GM12874 (cell line): ENCODE results near the gene BDH2.

Source experiments
- CTCF ChIP-seq: IDR thresholded peaks from 2 replicates; pipeline ENCODE4 v1.5.1; 2011; ENCODE audit warnings: low read depth, mild to moderate bottlenecking, control low read depth, low read length, moderate library complexity; ENCODE audit not compliant: insufficient read depth

The BDH2 gene

GRCh38 chr4:103118166-103118565, 18.5 kb upstream of the BDH2 start:
- TF ChIP-seq CTCF: no peak

GRCh38 chr4:103111598-103111997, 12.0 kb upstream of the BDH2 start:
- TF ChIP-seq CTCF: no peak

- TF ChIP-seq CTCF: no peak
Measured at GRCh38 chr4:103108542-103108941, 8.9 kb upstream of the BDH2 start.

GRCh38 chr4:103105558-103106356, 6.1 kb upstream of the BDH2 start:
- TF ChIP-seq CTCF: no peak

GRCh38 chr4:103104886-103105285, 5.3 kb upstream of the BDH2 start:
- TF ChIP-seq CTCF: no peak

- TF ChIP-seq CTCF: no peak
Measured at GRCh38 chr4:103100691-103101090, 1.1 kb upstream of the BDH2 start.

- TF ChIP-seq CTCF: no peak
Measured at GRCh38 chr4:103098756-103099440, 736 bp downstream of the BDH2 start.
